Neural cell (in vitro differentiated cells): Measurements from ENCODE around the gene SLC35G1. TPM values are rescaled to one million over a fixed set of nuclear protein-coding genes. Genes with fewer than 3 reads are reported as not detected.

Experiments
- H2AFZ ChIP-seq: fragments of 200-600, 300-800 bp; sonication (generic), shearing (Covaris generic); 2 replicates; pipeline ENCODE4 v1.6.0; 2014; ENCODE audit warnings: low read depth, mild to moderate bottlenecking, antibody characterized with exemption, low read length, moderate library complexity
- H3F3A ChIP-seq: fragments of 200-600 bp; shearing (Covaris generic); 2 replicates; pipeline ENCODE4 v1.6.1; 2016; ENCODE audit warnings: mild to moderate bottlenecking, moderate library complexity, mixed read lengths, antibody characterized with exemption, low read length; ENCODE audit not compliant: insufficient read depth, poor library complexity, severe bottlenecking
- H3K27ac ChIP-seq: fragments of 200-600, 300-800 bp; sonication (generic), shearing (Covaris generic); 2 replicates; pipeline ENCODE4 v1.5.1; 2014; ENCODE audit warnings: mild to moderate bottlenecking, low read length, moderate library complexity
- H3K27me3 ChIP-seq: fragments of 300-800, 200-600 bp; sonication (generic), shearing (Covaris generic); 2 replicates; pipeline ENCODE4 v1.6.0; 2014; ENCODE audit warnings: mild to moderate bottlenecking, low read depth, low read length, moderate library complexity; ENCODE audit not compliant: insufficient read depth
- H3K36me3 ChIP-seq: fragments of 300-800, 200-600 bp; sonication (generic), shearing (Covaris generic); 2 replicates; pipeline ENCODE4 v1.5.1; 2014; ENCODE audit warnings: mild to moderate bottlenecking, antibody characterized with exemption, low read length, moderate library complexity; ENCODE audit not compliant: insufficient read depth
- H3K4me2 ChIP-seq: fragments of 300-800, 200-600 bp; sonication (generic), shearing (Covaris generic); 2 replicates; pipeline ENCODE4 v1.6.0; 2014; ENCODE audit warnings: mild to moderate bottlenecking, low read length
- H3K4me3 ChIP-seq: fragments of 300-800, 200-600 bp; sonication (generic), shearing (Covaris generic); 2 replicates; pipeline ENCODE4 v1.5.1; 2014; ENCODE audit warnings: mild to moderate bottlenecking, low read length, moderate library complexity
- H3K79me2 ChIP-seq: fragments of 200-600 bp; shearing (Covaris generic); replicated peaks from 2 replicates; pipeline ENCODE4 v1.6.0; 2014; ENCODE audit warnings: mild to moderate bottlenecking, low read length, moderate library complexity; ENCODE audit not compliant: insufficient read depth
- H3K9ac ChIP-seq: fragments of 300-800, 200-600 bp; sonication (generic), shearing (Covaris generic); 2 replicates; pipeline ENCODE4 v1.6.1; 2016; ENCODE audit warnings: mild to moderate bottlenecking, low read length, mixed read lengths
- H3K9me2 ChIP-seq: fragments of 200-600 bp; shearing (Covaris generic); 2 replicates; pipeline ENCODE4 v1.6.1; 2016; ENCODE audit warnings: mild to moderate bottlenecking, low read length, mixed read lengths; ENCODE audit not compliant: insufficient read depth
- H3K9me3 ChIP-seq: fragments of 200-600, 300-800 bp; sonication (generic), shearing (Covaris generic); 2 replicates; pipeline ENCODE4 v1.6.1; 2016; ENCODE audit warnings: mild to moderate bottlenecking, mixed run types, low read length, moderate library complexity, mixed read lengths
- H4K20me1 ChIP-seq: fragments of 200-600 bp; shearing (Covaris generic); 2 replicates; pipeline ENCODE4 v1.6.1; 2016; ENCODE audit warnings: mild to moderate bottlenecking, mixed run types; ENCODE audit not compliant: insufficient read depth
- CTCF ChIP-seq: fragments of 450-650 bp; IDR thresholded peaks from 2 replicates; pipeline ENCODE4 v1.5.1; 2014; ENCODE audit warnings: antibody characterized with exemption, mild to moderate bottlenecking, moderate library complexity; ENCODE audit not compliant: poor library complexity, severe bottlenecking
- EP300 ChIP-seq: fragments of 450-650 bp; conservative IDR thresholded peaks from 2 replicates; pipeline ENCODE4 v1.6.1; 2014; ENCODE audit warnings: antibody characterized with exemption, mild to moderate bottlenecking, moderate library complexity; ENCODE audit not compliant: poor library complexity, severe bottlenecking
- EZH2 ChIP-seq: fragments of 200-600, 300-800 bp; shearing (Covaris generic), sonication (generic); IDR thresholded peaks from 2 replicates; pipeline ENCODE4 v1.6.1; 2014; ENCODE audit warnings: antibody characterized with exemption, low read length, borderline replicate concordance, mild to moderate bottlenecking; ENCODE audit not compliant: insufficient read depth, poor library complexity, severe bottlenecking
- MXI1 ChIP-seq: fragments of 450-650 bp; conservative IDR thresholded peaks from 2 replicates; pipeline ENCODE4 v1.6.1; 2014; ENCODE audit warnings: antibody characterized with exemption, mild to moderate bottlenecking; ENCODE audit not compliant: poor library complexity, severe bottlenecking
- POLR2AphosphoS5 ChIP-seq: IDR thresholded peaks from 2 replicates; pipeline ENCODE4 v1.6.1; 2012
- RAD21 ChIP-seq: fragments of 450-650 bp; conservative IDR thresholded peaks from 2 replicates; pipeline ENCODE4 v1.6.1; 2014; ENCODE audit warnings: antibody characterized with exemption, mild to moderate bottlenecking, moderate library complexity
- SMC3 ChIP-seq: fragments of 450-650 bp; conservative IDR thresholded peaks from 2 replicates; pipeline ENCODE4 v1.6.1; 2014; ENCODE audit warnings: antibody characterized with exemption, mild to moderate bottlenecking, moderate library complexity; ENCODE audit not compliant: poor library complexity
- TAF1 ChIP-seq: IDR thresholded peaks from 2 replicates; pipeline ENCODE4 v1.6.1; 2012; ENCODE audit warnings: low read depth
- polyA minus RNA-seq: library from RNA; depleted of rRNA, polyadenylated mRNA; stranded (reverse); fragments of >200 nt; gene quantifications from 2 replicates; pipeline ENCODE4 v1.2.3, GENCODE V29; 2014
- polyA plus RNA-seq: library from polyadenylated mRNA; depleted of rRNA; stranded (reverse); fragments of >200 nt; gene quantifications from 2 replicates; pipeline ENCODE4 v1.2.3, GENCODE V29; 2014
- TF ChIP-seq, protein P1 (sequence below): IDR thresholded peaks from 2 replicates; pipeline ENCODE4 v1.6.1; 2012; ENCODE audit warnings: borderline replicate concordance

SLC35G1 gene, protein sequence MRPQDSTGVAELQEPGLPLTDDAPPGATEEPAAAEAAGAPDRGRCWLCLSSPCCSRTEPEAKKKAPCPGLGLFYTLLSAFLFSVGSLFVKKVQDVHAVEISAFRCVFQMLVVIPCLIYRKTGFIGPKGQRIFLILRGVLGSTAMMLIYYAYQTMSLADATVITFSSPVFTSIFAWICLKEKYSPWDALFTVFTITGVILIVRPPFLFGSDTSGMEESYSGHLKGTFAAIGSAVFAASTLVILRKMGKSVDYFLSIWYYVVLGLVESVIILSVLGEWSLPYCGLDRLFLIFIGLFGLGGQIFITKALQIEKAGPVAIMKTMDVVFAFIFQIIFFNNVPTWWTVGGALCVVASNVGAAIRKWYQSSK
- polyA plus RNA-seq: 3.3 and 3.5 TPM in 2 replicates
- 5.7 and 6.8 TPM in 2 replicates for polyA minus RNA-seq

DNA sequence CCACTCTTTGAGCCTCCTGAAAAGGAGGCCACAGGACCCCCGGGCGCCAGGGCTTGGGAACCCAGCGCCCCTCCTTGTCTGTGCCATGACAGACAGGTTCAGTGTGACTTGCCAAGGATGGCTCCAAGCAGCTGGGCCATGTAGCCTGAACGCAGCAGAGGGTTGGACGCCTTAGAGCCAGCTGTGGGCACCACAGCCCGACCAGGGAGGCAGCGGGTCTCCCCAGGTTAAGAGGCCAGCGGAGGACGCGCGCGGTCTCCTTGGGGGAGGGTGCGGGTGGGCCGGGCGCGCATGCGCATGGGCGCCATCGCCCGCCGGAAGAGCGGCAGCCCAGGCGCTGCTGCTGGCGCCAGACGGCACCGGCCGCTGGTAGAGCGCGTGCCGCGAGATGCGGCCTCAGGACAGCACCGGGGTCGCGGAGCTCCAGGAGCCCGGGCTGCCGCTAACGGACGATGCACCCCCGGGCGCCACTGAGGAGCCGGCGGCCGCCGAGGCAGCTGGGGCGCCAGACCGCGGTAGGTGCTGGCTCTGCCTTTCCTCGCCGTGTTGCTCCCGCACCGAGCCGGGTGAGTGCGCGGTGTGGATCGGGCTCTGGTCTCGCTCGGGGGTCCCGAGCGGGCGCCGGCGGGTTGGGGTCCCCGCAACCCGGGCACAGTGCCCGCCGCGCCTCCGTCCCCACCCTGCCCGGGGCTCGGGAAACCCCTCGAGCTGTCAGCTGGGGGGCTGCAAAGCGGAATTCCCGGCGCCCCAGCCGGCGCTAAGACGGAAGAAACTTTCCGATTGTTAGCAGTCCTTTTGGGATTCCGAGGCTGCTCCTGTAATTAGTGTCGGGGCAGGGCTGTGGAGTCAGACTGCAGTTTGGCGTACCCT is at the start of gene SLC35G1:
TSS of gene SLC35G1 (plus strand) at position 333 of the 870 bp plus-strand sequence. CDS start at position 389, 56 bp downstream.
- Histone ChIP-seq H3K4me2 (peak within 1 kb of the TSS; percentile 80), H3K27ac (peak within 1 kb of the TSS; percentile 4), H3K9me2 (no peaks in the 10 kb centered on the region), H4K20me1 (no peaks in the 10 kb centered on the region), H3K79me2 (no peaks in the 10 kb centered on the region), H3K36me3 (no peaks in the 10 kb centered on the region), H3K4me3 (peak within 1 kb of the TSS; percentile 89), H3K9me3 (no peaks in the 10 kb centered on the region), H3F3A (no peaks in the 10 kb centered on the region), H3K9ac (peak within 1 kb of the TSS; percentile 75), H3K27me3 (peaks cover 12% of the 10 kb centered on the region), H2AFZ (peak within 1 kb of the TSS; percentile 58)
- TF ChIP-seq SMC3 (peak; percentile 56), EZH2 (no peak), POLR2AphosphoS5 (peak; percentile 13), RAD21 (no peak), TAF1 (no peak), MXI1 (peak; percentile 86), CTCF (peak; percentile 52), EP300 (peak; percentile 29)
- TF ChIP-seq, protein P1, sequence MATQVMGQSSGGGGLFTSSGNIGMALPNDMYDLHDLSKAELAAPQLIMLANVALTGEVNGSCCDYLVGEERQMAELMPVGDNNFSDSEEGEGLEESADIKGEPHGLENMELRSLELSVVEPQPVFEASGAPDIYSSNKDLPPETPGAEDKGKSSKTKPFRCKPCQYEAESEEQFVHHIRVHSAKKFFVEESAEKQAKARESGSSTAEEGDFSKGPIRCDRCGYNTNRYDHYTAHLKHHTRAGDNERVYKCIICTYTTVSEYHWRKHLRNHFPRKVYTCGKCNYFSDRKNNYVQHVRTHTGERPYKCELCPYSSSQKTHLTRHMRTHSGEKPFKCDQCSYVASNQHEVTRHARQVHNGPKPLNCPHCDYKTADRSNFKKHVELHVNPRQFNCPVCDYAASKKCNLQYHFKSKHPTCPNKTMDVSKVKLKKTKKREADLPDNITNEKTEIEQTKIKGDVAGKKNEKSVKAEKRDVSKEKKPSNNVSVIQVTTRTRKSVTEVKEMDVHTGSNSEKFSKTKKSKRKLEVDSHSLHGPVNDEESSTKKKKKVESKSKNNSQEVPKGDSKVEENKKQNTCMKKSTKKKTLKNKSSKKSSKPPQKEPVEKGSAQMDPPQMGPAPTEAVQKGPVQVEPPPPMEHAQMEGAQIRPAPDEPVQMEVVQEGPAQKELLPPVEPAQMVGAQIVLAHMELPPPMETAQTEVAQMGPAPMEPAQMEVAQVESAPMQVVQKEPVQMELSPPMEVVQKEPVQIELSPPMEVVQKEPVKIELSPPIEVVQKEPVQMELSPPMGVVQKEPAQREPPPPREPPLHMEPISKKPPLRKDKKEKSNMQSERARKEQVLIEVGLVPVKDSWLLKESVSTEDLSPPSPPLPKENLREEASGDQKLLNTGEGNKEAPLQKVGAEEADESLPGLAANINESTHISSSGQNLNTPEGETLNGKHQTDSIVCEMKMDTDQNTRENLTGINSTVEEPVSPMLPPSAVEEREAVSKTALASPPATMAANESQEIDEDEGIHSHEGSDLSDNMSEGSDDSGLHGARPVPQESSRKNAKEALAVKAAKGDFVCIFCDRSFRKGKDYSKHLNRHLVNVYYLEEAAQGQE: no peak

GRCh38 chr10:93844979-93845626 is 48.7 kb upstream of the SLC35G1 start:
- Histone ChIP-seq H3F3A (no peaks in the 10 kb centered on the region), H3K27ac (no peak overlapping the region), H3K4me3 (no peak overlapping the region), H3K79me2 (no peaks in the 10 kb centered on the region), H3K9ac (no peak overlapping the region), H3K9me3 (no peaks in the 10 kb centered on the region), H3K36me3 (no peaks in the 10 kb centered on the region), H3K27me3 (no peaks in the 10 kb centered on the region), H3K4me2 (no peak overlapping the region), H4K20me1 (no peaks in the 10 kb centered on the region), H3K9me2 (no peaks in the 10 kb centered on the region), H2AFZ (no peak overlapping the region)
- TF ChIP-seq TAF1 (no peak), EZH2 (no peak), RAD21 (no peak), CTCF (no peak), POLR2AphosphoS5 (no peak), MXI1 (no peak)
- TF ChIP-seq, protein P1: no peak
